Hippocampal formation (tissue), 2 donors: Measurements from ENCODE around the gene DIP2C.
A peak's percentile ranks its signal among the peaks of the same experiment; 100 is the strongest.

Source experiments
- DNase-seq, 2 donors: peaks; one replicate each; lab custom pipeline; 2025; lab: John Stamatoyannopoulos, UW

The DIP2C gene

DNA sequence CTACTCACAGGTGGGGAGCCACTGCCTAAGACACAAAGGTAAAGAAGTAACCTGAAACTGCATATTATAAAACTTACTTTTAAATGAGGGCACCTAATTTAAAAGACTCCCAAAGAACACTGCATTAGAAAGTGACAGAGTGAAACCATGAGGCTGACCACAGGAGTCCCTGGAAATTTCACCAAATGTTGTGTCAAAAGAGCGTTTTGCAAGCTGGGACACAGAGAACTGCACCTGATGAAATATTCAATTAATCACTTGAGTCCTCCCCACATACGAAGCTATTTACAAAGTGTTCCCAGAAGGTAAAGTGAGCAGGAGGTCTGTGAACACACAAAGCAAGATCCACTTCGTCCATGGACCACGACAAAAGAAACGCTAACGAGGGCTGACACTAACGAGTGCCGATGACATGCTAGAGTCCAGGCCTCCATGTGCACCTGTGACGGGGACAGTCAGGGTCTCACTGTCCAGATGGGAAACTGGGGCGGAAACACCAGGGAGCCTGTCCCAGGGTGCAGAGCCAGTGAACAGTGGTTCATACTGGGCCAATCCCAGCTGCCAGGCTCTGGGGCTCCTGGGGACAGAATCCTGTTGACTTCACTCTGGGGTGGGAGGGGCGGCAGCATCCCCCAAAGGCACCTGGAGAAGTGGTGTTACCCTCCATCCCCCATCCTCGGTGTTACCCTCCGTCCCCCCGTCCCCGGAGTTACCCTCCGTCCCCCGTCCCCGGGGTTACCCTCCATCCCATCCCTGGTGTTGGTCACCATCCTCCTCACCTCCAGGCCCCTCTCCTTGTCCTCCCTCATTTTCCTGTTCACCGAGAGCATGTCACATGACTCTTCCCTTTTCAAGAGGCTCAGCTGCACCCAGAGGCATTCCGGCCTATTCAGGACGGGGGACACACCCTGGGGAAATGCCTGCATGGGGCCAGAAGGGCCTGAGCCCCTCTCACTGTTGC, 63.4 kb downstream of the DIP2C start:
- no peak for DNase-seq

DNA sequence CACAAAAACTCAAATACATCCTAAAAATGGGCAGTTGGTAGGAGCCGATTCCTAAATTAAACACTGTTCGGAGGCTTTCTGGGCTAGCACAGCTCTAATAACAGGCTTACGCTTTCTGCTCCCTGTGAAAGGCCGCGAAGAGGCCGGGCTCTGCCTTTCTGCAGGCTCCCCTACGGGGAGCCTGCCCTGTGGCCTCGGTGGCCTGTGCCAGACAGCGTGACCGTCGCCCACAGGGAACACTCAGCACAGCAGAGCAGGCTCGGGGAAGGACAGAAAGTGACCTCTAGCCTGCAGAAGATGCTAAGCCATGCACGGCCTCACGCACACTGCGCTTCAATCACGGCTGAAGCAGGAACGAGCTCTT, 64.2 kb downstream of the DIP2C start:
- peak in 1 of 2 donors; percentile 86 for DNase-seq

DNA sequence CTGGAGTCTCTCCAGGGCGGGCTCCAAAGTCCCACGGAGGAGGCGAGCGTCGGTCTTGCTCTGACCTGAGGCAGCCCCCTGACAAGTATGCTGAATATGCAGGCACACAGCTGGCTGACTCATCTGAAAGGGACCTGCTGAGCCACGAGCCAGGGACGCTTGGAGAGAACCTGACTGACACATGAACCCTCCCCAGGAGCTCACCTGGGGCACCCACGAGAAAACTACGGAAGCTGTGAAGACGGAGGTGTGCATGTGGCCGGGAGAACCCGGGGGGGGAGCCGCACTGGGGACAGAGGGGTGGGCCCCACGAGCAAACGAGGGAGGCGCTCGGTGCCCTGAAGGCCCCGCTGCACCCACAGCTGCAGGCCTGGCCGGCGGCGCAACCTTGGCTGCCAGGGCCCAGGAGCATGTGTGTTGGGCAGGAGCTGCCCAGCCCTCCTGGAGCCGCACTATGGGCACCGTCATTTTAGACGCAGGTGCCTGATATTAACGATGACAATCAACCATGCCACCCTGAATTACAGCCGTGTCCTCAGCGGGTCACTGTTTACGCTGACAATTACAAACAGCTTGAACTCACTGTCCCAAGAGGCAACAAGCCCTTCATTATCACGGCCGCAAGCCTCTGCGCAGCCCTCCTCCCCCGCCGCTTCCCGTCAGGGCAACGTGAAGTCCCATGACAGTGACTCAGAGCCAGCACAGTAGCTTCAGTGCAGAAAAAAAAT, 64.7 kb downstream of the DIP2C start:
- DNase-seq = peak; percentile 87 to 96

DNA sequence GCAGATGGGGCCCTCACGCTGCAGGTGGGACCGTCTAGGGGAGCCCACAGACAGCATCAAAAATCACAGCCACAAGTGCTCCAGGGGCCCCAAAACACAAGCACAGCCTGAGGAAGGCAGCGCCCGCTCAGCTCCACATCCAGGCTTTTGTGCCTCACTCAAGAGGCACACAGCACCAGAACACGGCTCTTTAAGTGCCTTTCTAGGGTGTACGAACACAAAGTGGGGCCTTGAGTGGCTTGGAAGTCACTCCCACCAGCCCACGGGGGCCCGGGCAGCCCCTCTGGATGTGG, 65.2 kb downstream of the DIP2C start:
- no peak for DNase-seq

DNA sequence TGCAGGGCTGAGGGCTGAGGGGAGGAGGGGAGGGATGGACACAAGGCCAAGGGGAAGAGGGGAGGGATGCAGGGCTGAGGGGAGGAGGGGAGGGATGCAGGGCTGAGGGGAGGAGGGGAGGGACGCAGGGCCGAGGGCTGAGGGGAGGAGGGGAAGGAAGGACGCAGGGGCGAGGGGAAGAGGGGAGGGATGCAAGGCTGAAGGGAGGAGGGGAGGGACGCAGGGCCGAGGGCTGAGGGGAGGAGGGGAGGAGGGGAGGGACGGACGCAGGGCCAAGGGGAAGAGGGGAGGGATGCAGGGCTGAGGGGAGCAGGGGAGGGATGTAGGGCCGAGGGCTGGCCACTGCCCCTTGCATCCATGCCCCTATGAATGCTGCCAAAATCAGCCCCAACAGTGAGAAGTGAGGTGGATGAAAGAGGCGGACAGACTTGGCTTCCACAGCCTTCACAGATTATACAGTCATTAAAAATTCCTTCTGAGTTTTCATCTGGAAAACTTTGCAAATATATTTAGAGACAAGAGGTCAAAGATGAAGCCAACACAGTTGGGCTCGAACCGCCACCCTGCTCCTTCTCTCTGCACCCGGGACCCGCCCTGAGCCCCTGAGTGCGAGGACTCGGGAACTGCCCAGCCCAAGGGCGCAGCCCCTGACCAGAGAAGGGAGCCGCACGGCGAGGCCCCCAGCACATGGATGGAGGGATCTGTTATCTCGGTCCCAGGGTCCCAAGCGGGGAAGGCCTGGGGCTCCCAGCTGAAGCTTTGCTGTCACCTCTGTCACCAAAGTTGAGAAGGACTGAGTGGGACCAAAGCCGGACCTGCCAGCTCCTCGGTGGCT, 65.8 kb downstream of the DIP2C start:
- DNase-seq = no peak

DNA sequence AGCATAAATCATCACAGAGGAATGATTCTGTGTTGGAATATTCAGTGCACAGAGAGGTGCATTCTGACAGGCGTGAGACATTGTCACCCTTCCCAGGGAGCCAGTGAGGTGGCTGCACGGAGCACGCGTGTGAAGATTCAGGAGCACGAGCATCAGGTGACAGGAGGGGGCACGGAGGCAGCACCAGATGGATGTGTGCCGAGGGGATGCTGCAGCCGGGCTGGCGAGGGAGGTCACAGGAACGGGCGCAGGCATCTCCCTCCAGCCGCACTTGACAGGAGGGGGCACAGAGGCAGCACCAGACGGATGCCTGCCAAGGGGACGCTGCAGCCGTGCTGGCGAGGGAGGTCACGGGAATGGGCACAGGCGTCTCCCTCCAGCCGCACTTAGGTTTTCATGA, 66.5 kb downstream of the DIP2C start:
- peak in 1 of 2 donors; percentile 46 for DNase-seq

DNA sequence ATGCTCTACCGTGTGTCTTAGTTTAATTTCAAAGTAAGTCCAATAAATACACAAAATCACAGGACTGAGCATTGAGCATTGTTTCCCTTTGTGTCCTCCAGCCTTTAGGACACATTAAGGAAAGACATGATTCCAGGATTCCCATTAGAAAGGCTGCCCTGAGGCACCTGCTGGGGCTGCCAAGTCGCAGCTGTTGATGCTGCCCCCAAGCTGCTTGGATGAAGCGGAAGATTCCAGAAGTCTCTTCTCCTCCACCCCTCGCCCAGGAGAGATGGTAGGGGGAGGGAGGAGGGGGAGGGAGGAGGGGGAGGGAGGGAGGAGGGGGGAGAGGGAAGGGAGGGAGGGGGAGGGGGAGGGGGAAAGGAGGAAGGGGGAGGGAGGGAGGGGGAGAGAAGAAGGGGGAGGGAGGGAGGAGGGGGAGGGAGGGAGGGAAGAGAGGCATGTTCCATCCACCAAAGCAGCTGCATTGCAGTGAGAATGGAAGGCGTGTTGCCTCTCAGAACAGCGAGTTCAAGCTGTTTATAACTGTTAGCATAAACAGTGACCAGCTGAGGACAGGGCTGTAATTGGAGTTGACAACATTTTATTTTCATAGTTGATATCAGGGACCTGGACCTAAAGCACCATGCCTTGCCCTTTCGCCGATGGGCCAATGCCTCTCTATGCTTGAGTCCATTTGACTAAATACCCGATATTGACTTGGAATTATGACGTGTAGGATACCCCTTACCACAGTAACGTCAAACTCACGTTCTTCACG, 67.3 kb downstream of the DIP2C start:
- DNase-seq = peak; percentile 58 to 60

DNA sequence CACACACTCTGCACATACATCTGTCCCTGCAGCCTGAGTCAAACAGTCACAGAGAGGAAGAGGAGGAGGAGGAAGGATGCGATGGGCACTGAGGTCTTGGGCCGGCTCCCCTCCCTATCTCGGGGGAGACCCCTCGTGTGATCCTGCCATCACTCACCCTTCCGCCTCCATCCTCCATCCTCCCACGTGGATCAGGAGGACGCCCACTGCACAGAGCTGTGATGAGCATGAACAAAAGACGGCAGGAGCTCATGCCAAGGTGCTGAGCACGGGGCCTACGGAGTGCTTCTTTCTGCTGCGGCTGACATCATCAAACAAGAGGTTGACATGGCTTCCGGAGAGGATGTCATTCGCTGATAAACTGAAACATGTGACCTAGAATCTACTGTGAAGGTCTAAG, 68.0 kb downstream of the DIP2C start:
- DNase-seq = no peak

DNA sequence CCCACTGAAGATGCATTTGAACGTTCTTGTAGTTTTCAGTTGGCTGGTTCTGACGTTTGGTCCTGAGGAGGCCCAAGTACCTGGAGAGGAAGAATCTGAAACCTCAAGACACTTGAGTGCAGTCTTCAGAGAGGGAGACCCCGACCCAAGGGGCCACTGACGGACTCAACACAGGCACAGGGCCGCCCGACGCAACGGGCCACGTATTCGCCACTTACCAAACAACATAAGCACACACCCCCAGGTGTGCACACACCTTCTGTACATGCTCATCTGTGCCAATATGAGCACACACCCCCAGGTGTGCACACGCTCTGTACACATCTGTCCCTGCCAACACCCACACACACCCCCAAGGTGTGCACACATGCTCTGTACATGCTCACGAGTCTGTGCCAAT, 68.5 kb downstream of the DIP2C start:
- no peak for DNase-seq

DNA sequence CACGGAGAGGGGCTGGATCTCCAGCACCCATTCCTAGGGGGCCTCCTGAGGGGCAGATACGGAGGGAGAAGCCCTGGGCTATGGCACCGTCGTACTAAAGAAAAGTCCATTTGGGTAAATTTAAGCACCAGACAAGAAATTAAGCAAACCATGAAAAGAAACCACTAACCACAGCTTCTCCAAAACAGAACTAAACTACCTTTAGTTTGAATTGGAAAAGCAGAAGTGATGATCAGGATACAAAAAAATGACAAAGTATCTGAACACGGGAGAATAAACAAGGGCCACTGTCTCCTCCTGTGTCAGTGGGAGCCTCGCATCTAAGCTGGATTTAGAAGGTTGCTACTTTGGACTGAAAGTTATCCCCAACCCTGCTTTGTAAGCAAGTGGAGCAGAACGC, 69.1 kb downstream of the DIP2C start:
- DNase-seq = no peak

DNA sequence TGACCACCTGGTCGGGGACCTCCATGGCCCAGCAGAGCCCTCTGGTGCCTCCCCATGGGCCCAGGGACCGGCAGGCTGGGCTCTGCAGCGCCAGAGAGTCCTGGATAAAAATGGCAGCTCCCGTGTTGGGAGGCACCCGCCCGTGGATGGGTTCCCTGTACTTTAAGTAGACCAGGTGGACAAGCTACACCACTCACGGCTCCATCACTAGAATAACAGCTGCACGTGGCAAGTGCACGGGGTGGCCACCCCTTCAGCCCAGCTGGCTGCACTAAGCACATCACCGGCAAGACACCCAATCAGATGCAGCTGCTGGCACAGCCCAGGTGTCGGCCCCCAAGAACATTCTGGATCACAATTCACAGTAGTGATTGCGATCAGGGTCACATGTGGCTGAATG, 69.8 kb downstream of the DIP2C start:
- DNase-seq = no peak

DNA sequence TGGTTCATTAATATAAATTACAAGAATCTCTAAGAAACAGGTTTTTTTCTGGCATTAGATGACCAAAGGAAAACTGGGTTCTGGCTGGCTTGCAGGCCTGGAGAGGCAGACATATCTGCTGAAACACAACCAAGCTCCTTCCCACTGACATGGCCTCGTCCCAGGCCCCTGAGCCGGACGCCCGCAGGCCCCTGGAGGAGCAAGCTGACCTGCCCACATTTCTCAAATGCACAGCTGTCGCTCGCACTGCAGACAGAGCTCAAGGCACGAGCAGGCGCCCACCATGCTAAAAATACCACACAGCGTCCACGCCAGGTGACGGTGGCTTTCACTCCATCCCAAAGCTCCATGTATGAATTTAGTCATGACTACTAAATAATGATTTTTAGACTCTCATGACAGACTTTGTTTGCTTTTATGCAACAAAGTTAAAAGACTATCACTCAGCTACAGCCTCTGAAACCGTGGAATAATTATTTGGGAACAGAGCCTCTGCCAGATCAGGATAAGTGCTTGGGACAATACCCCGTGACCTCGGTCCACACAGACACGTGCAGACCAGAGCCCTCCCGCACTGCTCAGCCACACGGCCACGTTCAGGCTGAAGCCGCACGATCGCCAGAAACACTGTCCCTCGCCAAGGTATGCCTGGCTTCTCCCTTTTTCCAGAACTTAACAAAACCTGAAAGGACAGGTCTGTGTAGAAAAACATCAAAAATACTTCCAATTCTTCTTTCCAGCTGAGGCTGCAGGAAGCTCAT, 71.1 kb downstream of the DIP2C start:
- no peak for DNase-seq

DNA sequence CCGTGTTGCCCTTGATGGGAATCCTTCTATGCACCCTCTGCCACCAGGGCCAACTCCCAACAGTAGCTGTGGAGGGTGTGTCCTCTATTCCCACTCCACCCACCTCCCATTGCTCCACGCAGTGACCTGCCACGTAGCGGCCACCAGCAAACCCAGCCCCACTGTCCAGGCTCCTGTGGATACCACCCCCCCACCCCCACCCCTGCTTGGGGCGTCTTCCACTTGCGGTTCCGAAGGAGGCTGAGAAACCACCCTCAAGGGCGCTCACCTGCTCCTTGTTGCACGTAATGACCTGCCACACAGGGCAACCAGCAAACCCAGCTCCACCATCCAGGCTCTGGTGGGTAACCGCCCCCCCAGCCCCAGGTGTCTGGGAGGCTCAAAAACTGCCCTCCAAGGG, 72.0 kb downstream of the DIP2C start:
- no peak for DNase-seq

DNA sequence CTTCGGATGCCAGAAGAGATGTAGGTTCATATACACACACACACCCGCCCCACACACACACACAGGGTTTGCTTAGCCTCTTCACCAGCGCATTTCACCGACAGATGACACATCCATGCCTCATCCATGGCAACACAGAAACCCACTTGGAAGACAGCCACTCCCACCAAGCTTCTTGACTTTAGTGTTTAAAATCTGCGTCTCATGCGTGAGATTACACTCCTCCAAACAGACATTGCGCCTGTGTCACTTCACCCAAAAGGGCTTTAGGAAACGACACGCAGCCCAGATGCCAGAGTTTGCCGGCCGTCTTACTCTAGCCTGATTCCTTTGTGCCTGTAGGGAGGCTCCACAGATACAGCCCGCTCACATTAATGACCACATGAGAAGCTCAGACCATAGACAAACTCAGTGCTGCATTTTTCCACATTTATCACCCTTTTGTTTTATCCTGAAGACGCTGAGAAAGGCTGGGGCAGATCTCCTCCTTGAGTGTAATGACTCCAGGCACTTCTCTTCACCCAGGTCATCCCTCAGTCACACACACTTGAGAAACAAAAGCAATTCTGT, 73.8 kb downstream of the DIP2C start:
- DNase-seq = no peak

DNA sequence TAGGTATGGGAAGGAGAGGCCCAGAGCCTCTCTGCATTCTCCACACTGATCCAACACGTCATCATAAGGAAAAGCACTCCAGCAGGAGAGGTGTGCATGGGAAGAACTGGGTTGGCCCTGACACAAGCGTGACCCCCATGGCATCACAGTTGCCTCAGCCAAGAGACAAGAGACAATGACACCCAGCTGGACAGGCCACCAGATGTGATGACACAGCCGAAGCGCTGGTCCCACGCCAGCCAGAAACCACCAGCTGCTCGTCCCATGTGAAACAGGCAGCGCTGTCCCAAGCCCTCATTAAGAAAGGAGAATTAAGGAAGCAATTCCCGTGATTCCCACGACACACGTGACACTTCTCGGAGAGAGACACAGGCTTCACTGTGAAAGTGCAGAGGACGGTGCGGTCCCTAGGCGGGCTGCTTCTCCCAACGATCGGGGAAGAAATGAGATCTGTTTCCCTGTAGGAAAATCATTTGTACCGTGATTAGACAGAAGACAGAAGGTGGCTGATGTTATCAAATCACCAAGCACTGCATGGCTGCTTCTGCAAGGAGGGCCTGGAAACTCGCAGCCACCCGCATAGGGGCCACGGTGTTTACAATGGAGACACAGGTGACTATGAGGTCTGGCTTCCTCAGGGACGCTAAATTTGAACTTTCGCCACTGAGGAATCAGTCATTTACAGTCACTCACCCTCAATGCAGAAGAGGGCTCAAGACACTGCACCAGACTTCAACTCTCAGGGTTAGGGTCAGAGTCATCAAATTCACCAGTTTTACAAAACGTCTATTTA, 74.5 kb downstream of the DIP2C start:
- DNase-seq = peak; percentile 77 to 86

DNA sequence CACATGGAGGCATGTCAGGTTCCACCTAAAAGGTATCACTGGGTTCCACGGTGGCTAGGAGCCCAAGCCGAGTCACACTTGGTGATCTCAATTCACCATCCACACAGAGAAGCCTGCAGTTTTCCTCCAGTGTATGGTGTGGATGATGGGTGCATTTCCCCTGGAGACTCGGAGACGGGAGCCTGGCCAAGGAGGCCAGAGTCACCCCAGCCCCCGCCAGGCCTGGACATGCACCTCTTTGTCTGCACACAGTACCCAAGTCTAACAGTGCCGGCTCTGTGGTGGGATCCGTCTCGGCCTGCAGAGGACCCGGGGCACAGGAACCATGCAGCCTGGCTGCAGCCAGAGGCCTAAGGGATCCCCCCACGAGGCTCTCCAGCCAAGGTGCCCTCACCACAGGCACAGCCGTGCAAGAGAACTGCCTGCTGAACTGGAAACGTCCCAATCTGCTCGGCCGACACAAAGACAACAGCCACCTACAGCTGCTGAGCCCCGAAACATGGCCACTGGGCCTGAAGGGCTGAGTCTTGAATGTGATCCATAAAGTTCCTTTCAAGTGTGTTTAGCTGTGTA, 75.2 kb downstream of the DIP2C start:
- DNase-seq = peak in 1 of 2 donors; percentile 59

DNA sequence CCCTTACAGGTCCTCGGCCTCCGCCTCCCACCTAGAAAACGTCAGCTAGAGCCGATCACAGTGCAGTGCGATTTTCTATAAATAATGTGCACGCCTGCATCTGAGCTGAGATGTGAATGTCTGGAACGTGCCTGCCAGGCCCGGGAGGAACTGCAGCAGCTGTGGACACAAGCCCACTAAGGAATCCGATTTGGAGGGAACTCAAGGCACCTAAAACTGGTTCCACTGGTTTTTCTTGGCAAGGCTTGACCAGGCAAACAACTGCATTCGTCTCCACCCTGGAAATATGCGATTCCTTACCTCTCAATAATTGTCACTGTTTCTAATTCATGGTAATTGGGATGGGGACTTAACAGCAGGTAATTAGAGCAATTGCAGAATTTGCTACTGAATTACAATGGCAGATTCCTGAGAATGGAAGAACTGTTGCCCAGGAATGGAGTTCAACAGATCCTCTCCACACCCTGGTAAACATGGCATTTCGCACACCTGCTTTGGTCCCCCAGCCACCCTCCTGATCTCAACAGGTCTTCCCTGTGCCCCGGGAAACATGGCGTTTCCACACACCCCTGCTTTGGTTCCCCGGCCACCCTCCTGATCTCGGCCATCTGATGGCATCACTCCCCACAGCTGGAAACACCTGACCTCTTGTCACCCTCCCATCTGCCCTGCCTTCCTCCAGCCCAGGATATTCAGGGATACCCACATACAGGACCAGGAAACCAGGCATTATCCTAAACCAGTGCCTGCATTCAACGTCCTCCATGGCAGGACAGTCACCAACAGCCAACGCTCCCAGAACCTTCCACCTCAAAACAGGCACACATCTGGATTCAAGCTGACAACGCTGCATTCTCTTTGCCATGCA, 76.0 kb downstream of the DIP2C start:
- DNase-seq = no peak

DNA sequence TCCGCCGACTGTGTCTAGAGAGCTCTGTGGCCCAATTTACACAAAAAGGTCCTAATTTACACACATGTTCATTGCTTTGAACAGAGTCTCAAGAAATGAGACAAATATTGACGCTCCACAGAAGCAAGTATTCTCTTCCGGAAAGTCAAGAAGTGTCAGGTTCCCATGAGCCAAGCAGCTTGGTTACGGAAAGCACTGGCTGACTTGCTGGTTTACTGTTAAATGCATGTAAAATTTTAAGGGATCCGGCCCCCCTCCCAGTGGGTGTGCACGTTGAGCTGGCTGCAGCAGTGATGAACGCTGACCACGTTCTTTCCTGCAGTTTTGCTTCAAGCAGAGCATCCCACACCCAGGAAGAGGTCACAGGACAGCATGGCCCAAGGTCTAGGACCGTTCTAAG, 76.8 kb downstream of the DIP2C start:
- no peak for DNase-seq
